K562 (cell line): Measurements from ENCODE around the gene DHCR7. TPM values are rescaled to one million over a fixed set of nuclear protein-coding genes. Genes with fewer than 3 reads are reported as not detected.

Source experiments
- ATAC-seq: fragments of 200-7000 bp; cut with Tn5 transposase; 3 replicates; pipeline ENCODE4 v1.9.1; 2020; ENCODE audit warnings: moderate library complexity
- BruUV-seq: library from RNA; stranded (reverse); fragments of 400-500 nt; replicated peaks from 2 replicates; lab custom pipeline; 2021; lab: Mats Ljungman, UMichigan
- CTCF ChIA-PET: fragments of 300-600 bp; formaldehyde crosslinking; extraction: SDS; loops from one replicate; lab custom pipeline; 2021; ENCODE audit warnings: low intra/inter-chr PET ratio; lab: Yijun Ruan, JAX
- POLR2A ChIA-PET: fragments of 300-600, 350-650 bp; sonication (Branson Sonifier 250); formaldehyde crosslinking; extraction: SDS; loops from one replicate; lab custom pipeline; 2021; ENCODE audit warnings: antibody characterized with exemption, inconsistent platforms; lab: Yijun Ruan, JAX
- DNase-seq, 4 experiments: peaks; one replicate each; pipeline versions ENCODE4 v3.0.0 to v3.0.0-alpha.2; 2011 to 2018; ENCODE audit warnings: low spot score in 3 of 4, mixed read lengths in 3 of 4; ENCODE audit errors: extremely low read depth in 1 of 4
- FAIRE-seq: peaks from 2 replicates; lab custom pipeline; 2011; peaks lifted over from hg19 to GRCh38; lab: Jason Lieb, UNC
- H2AFZ ChIP-seq: 2 replicates; pipeline ENCODE4 v1.6.0; 2011; ENCODE audit warnings: low read depth, low read length, control low read depth, inconsistent platforms
- H3K27ac ChIP-seq: fragments of 200-600 bp; 3 replicates; pipeline ENCODE4 v1.8.0; 2011; ENCODE audit warnings: low read depth, mild to moderate bottlenecking, control low read depth, inconsistent platforms, low read length, moderate library complexity, mixed read lengths; ENCODE audit errors: extremely low read depth
- H3K27me3 ChIP-seq, 2 experiments: fragments of 300-600 bp in 1 of 2; 2 replicates in 1 of 2; 3 replicates in 1 of 2; pipeline versions ENCODE4 v1.6.0 to v1.8.0; 2011; ENCODE audit warnings: inconsistent platforms in 2 of 2, low read length in 2 of 2, mild to moderate bottlenecking in 1 of 2, mixed read lengths in 1 of 2, moderate library complexity in 1 of 2; ENCODE audit not compliant: control insufficient read depth in 2 of 2, insufficient read depth in 2 of 2
- H3K36me3 ChIP-seq: fragments of 300-600 bp; 3 replicates; pipeline ENCODE4 v1.8.0; 2011; ENCODE audit warnings: mild to moderate bottlenecking, low read length, inconsistent platforms; ENCODE audit not compliant: control insufficient read depth, insufficient read depth
- H3K4me1 ChIP-seq, 2 experiments: fragments of 200-600 bp in 1 of 2; replicated peaks in 1 of 2; 2 replicates in 1 of 2; 3 replicates in 1 of 2; pipeline versions ENCODE4 v1.5.1 to v1.8.0; 2011; ENCODE audit warnings: inconsistent platforms in 2 of 2, low read length in 2 of 2, mild to moderate bottlenecking in 1 of 2, mixed read lengths in 1 of 2, moderate library complexity in 1 of 2; ENCODE audit not compliant: control insufficient read depth in 2 of 2, insufficient read depth in 2 of 2
- H3K4me2 ChIP-seq: 2 replicates; pipeline ENCODE4 v1.6.1; 2011; ENCODE audit warnings: low read length, control low read depth, inconsistent platforms, mixed read lengths; ENCODE audit not compliant: insufficient read depth
- H3K4me3 ChIP-seq: fragments of 200-600 bp; sonication (generic), shearing (Covaris generic); 2 replicates; pipeline ENCODE4 v1.5.1; 2016; ENCODE audit warnings: control low read depth, inconsistent platforms
- H3K79me2 ChIP-seq: fragments of 200-600 bp; 3 replicates; pipeline ENCODE4 v1.8.0; 2011; ENCODE audit warnings: low read length, inconsistent platforms; ENCODE audit not compliant: control insufficient read depth, insufficient read depth
- H3K9ac ChIP-seq, 2 experiments: 2 replicates each; pipeline versions ENCODE4 v1.6.0 to v1.6.1; 2011; ENCODE audit warnings: low read depth in 2 of 2, low read length in 2 of 2, control low read depth in 1 of 2, inconsistent platforms in 1 of 2, mild to moderate bottlenecking in 1 of 2, mixed read lengths in 1 of 2; ENCODE audit not compliant: insufficient read depth in 1 of 2
- H3K9me1 ChIP-seq: one replicate; pipeline ENCODE4 v1.6.0; 2011; ENCODE audit warnings: inconsistent platforms, mild to moderate bottlenecking, low read length, moderate library complexity; ENCODE audit not compliant: control insufficient read depth, insufficient read depth
- H3K9me3 ChIP-seq: replicated peaks from 2 replicates; pipeline ENCODE4 v1.5.1; 2011; ENCODE audit warnings: low read depth, low read length, inconsistent platforms; ENCODE audit not compliant: control insufficient read depth, insufficient read depth
- H4K20me1 ChIP-seq: replicated peaks from 2 replicates; pipeline ENCODE4 v1.6.1; 2011; ENCODE audit warnings: low read length, inconsistent platforms, mixed read lengths; ENCODE audit not compliant: control insufficient read depth, insufficient read depth
- BCL6 ChIP-seq: fragments of 250-450 bp; sonication (Bioruptor Pico); IDR thresholded peaks from 2 replicates; pipeline ENCODE4 v1.4.0; 2020
- FOXA1 ChIP-seq: fragments of 450-650 bp; IDR thresholded peaks from 2 replicates; pipeline ENCODE4 v1.6.1; 2016; ENCODE audit warnings: mild to moderate bottlenecking, borderline replicate concordance
- HDAC6 ChIP-seq: IDR thresholded peaks from 2 replicates; pipeline ENCODE4 v1.6.1; 2012; ENCODE audit warnings: low read depth, mild to moderate bottlenecking, control low read depth, inconsistent platforms, low read length, moderate library complexity
- NFIC ChIP-seq: fragments of 450-650 bp; IDR thresholded peaks from 2 replicates; pipeline ENCODE4 v1.6.1; 2017; ENCODE audit warnings: mild to moderate bottlenecking, inconsistent platforms
- SLC30A9 ChIP-seq: fragments of 250-450 bp; sonication (Bioruptor Pico); IDR thresholded peaks from 2 replicates; pipeline ENCODE4 v1.8.0; 2022; ENCODE audit warnings: mild to moderate bottlenecking, moderate library complexity
- STAT5B ChIP-seq: fragments of 250-450 bp; sonication (Bioruptor Pico); IDR thresholded peaks from 2 replicates; pipeline ENCODE4 v1.8.0; 2021; ENCODE audit warnings: mild to moderate bottlenecking, inconsistent platforms
- ZNF644 ChIP-seq: fragments of 200-800 bp; sonication (Bioruptor generic); IDR thresholded peaks from 2 replicates; pipeline ENCODE4 v1.6.1; 2016; ENCODE audit warnings: low read depth, missing genetic modification characterization, missing compliant biosample characterization
- WGBS: fragments of 100-300 bp; shearing (Covaris generic); methylation state at CpG from one replicate; pipeline ENCODE4 v1.1.6; 2016; ENCODE audit warnings: low coverage, mixed read lengths; ENCODE audit not compliant: insufficient coverage; ENCODE audit errors: missing lambda C conversion rate; 5-methylcytosine and 5-hydroxymethylcytosine counted together
- in situ Hi-C: fragments of 300-500 bp; cut with MboI; formaldehyde crosslinking; loops from 4 replicates; pipeline ENCODE4 v1.15.0; 2018; ENCODE audit warnings: inconsistent platforms, mixed read lengths
- intact Hi-C: fragments of 100-400 bp; cut with micrococcal nuclease; formaldehyde crosslinking; loops from 2 replicates; pipeline ENCODE4 v1.14.2; 2022
- polyA plus RNA-seq, 8 experiments: library from polyadenylated mRNA; depleted of rRNA in 4 of 8; stranded (reverse) in 5 of 8; unstranded in 3 of 8; fragments of >200 nt; fragmentation: Nextera tagmentation in 2 of 8; fragmentation: Illumina TruSeq in 1 of 8; extraction: Ambion mirVana in 2 of 8; extraction: Trizol in 1 of 8; gene quantifications; 2 replicates each; pipeline versions ENCODE4 v1.2.1 to v1.2.3, GENCODE V29; 2011 to 2014; ENCODE audit warnings: inconsistent platforms in 1 of 8, missing spikeins in 1 of 8
- total RNA-seq, 7 experiments: library from RNA; depleted of rRNA in 6 of 7; stranded (reverse); fragments of >200 nt in 6 of 7; fragmentation: Illumina TruSeq in 2 of 7; extraction: Trizol in 2 of 7; gene quantifications; 2 replicates each; pipeline versions ENCODE4 v1.2.1 to v1.2.3, GENCODE V29; 2011 to 2021; ENCODE audit warnings: low replicate concordance in 1 of 7
- TF ChIP-seq, protein P1 (sequence below): sonication (generic); formaldehyde crosslinking; IDR thresholded peaks from 2 replicates; pipeline ENCODE4 v1.8.0; 2022; ENCODE audit warnings: mild to moderate bottlenecking, missing genetic modification reagents, borderline replicate concordance
- TF ChIP-seq, protein P2 (sequence below): fragments of 250-450 bp; sonication (Bioruptor Pico); IDR thresholded peaks from 2 replicates; pipeline ENCODE4 v1.8.0; 2022; ENCODE audit warnings: inconsistent platforms, mild to moderate bottlenecking, moderate library complexity, borderline replicate concordance

DHCR7 gene
- total and polyA plus RNA-seq, 9 of the 15 experiments (the other 6 are each of a cell fraction or from before 2014, with no cell fraction given): 8.4 to 192 (median 82.4) TPM

DNA sequence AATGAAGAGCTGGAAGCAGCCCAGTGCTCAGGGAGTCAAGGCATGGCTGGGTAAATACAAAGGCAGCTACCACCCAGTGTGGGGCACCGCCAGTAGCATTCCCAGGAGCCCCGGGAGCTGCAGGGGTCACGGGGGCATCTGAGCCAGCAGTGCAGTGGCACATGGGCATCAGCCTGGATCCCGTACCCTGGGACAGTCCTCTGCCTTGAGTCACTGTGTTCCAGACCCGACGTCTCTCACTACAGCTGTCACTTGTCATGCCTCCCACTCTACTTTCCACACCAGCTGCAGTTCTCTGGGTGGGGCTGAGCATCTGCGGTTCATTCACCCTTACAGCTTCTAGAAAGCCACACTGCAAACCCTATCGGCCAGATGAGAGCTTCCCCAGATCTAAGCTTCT lies 29.6 kb downstream of the DHCR7 start:
- H4K20me1 ChIP-seq: no peaks in the 10 kb centered on the region
- in situ Hi-C loops (no loop called here), intact Hi-C loops (no loop called here)
- H2AFZ ChIP-seq: no peak overlapping the region
- ChIA-PET CTCF (no interaction called here), POLR2A (interaction anchor here (1.0 to 1.1 kb wide), 2 partner anchors 17 to 80 kb away, joined by 4 to 5 read pairs; no protein-coding TSS in a partner anchor)
- H3K27me3 ChIP-seq: peaks cover 11 to 34% of the 10 kb centered on the region in 2 experiments; a peak in 3 of 5 replicates
- no peak for TF ChIP-seq STAT5B (CRISPR knock-in tag)
- no peak for TF ChIP-seq HDAC6
- TF ChIP-seq FOXA1: no peak
- TF ChIP-seq, protein P1, sequence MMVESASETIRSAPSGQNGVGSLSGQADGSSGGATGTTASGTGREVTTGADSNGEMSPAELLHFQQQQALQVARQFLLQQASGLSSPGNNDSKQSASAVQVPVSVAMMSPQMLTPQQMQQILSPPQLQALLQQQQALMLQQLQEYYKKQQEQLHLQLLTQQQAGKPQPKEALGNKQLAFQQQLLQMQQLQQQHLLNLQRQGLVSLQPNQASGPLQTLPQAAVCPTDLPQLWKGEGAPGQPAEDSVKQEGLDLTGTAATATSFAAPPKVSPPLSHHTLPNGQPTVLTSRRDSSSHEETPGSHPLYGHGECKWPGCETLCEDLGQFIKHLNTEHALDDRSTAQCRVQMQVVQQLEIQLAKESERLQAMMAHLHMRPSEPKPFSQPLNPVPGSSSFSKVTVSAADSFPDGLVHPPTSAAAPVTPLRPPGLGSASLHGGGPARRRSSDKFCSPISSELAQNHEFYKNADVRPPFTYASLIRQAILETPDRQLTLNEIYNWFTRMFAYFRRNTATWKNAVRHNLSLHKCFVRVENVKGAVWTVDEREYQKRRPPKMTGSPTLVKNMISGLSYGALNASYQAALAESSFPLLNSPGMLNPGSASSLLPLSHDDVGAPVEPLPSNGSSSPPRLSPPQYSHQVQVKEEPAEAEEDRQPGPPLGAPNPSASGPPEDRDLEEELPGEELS (CRISPR knock-in tag): no peak
- TF ChIP-seq ZNF644 (tag): no peak
- no peak for TF ChIP-seq SLC30A9 (CRISPR knock-in tag)
- TF ChIP-seq BCL6 (CRISPR knock-in tag): no peak
- TF ChIP-seq NFIC: no peak
- TF ChIP-seq, protein P2, sequence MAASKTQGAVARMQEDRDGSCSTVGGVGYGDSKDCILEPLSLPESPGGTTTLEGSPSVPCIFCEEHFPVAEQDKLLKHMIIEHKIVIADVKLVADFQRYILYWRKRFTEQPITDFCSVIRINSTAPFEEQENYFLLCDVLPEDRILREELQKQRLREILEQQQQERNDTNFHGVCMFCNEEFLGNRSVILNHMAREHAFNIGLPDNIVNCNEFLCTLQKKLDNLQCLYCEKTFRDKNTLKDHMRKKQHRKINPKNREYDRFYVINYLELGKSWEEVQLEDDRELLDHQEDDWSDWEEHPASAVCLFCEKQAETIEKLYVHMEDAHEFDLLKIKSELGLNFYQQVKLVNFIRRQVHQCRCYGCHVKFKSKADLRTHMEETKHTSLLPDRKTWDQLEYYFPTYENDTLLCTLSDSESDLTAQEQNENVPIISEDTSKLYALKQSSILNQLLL (CRISPR knock-in tag): no peak
- H3K27ac ChIP-seq: no peak overlapping the region
- no peaks in the 10 kb centered on the region for H3K9me3 ChIP-seq
- no peak overlapping the region for H3K4me3 ChIP-seq
- DNase-seq: no peak
- WGBS: 0% methylated on average over 8 of the region's 8 CpGs
- no peak overlapping the region for H3K4me2 ChIP-seq
- H3K4me1 ChIP-seq: no peaks in the 10 kb centered on the region
- ATAC-seq: no peak
- H3K9ac ChIP-seq: no peak overlapping the region
- no peaks in the 10 kb centered on the region for H3K79me2 ChIP-seq
- BruUV-seq: no TSS peak
- no peaks in the 10 kb centered on the region for H3K9me1 ChIP-seq
- H3K36me3 ChIP-seq: no peaks in the 10 kb centered on the region
- no peak for FAIRE-seq
